Osteoblast (primary cell): ENCODE measurements around the gene JADE3. TPM values are rescaled to one million over a fixed set of nuclear protein-coding genes. Genes with fewer than 3 reads are reported as not detected.
A peak's percentile ranks its signal among the peaks of the same experiment; 100 is the strongest.

ENCODE experiments used
- DNase-seq: peaks from one replicate; pipeline ENCODE4 v3.0.0; 2011; ENCODE audit warnings: low spot score, mixed read lengths; ENCODE audit not compliant: insufficient read length; ENCODE audit errors: missing footprints
- H2AFZ ChIP-seq: 2 replicates; pipeline ENCODE4 v1.6.0; 2011; ENCODE audit warnings: mild to moderate bottlenecking, low read length
- H3K27ac ChIP-seq: 2 replicates; pipeline ENCODE4 v1.5.1; 2011; ENCODE audit warnings: mild to moderate bottlenecking, low read depth, low read length, moderate library complexity
- H3K27me3 ChIP-seq: 2 replicates; pipeline ENCODE4 v1.6.0; 2012; ENCODE audit warnings: mild to moderate bottlenecking, control low read depth, inconsistent platforms, low read length, moderate library complexity; ENCODE audit not compliant: insufficient read depth
- H3K36me3 ChIP-seq: 2 replicates; pipeline ENCODE4 v1.5.1; 2011; ENCODE audit warnings: mild to moderate bottlenecking, low read length, control low read depth, moderate library complexity; ENCODE audit not compliant: insufficient read depth
- H3K4me1 ChIP-seq: 2 replicates; pipeline ENCODE4 v1.5.1; 2011; ENCODE audit warnings: mild to moderate bottlenecking, low read length, control low read depth, moderate library complexity; ENCODE audit not compliant: insufficient read depth
- H3K4me2 ChIP-seq: 2 replicates; pipeline ENCODE4 v1.6.0; 2011; ENCODE audit warnings: mild to moderate bottlenecking, low read length; ENCODE audit not compliant: insufficient read depth
- H3K4me3 ChIP-seq: fragments of 200-600 bp; sonication (generic); 3 replicates; pipeline ENCODE4 v1.5.1; 2012; ENCODE audit warnings: mild to moderate bottlenecking, low read length, inconsistent platforms; ENCODE audit not compliant: insufficient read depth
- H3K79me2 ChIP-seq: 2 replicates; pipeline ENCODE4 v1.6.0; 2012; ENCODE audit warnings: mild to moderate bottlenecking, low read length, control low read depth, inconsistent platforms; ENCODE audit not compliant: insufficient read depth
- H3K9me3 ChIP-seq: 2 replicates; pipeline ENCODE4 v1.5.1; 2011; ENCODE audit warnings: low read depth, low read length, control low read depth
- H4K20me1 ChIP-seq: 2 replicates; pipeline ENCODE4 v1.6.0; 2012; ENCODE audit warnings: mild to moderate bottlenecking, low read length, control low read depth; ENCODE audit not compliant: insufficient read depth
- CTCF ChIP-seq: IDR thresholded peaks from 2 replicates; pipeline ENCODE4 v1.5.1; 2011; ENCODE audit warnings: mild to moderate bottlenecking, low read depth, low read length, moderate library complexity; ENCODE audit errors: extremely low read depth
- total RNA-seq: library from RNA; depleted of rRNA; stranded (reverse); fragments of >200 nt; gene quantifications from 2 replicates; pipeline ENCODE4 v1.2.3, GENCODE V29; 2012

JADE3 gene
- total RNA-seq, 1 donor: 4.7 TPM

GRCh38 chrX:47030339-47030738, 118.1 kb downstream of the JADE3 start:
- H3K36me3 ChIP-seq: no peaks in the 10 kb centered on the region
- TF ChIP-seq CTCF: peak; percentile 68
- peak; percentile 32 for DNase-seq

GRCh38 chrX:47047989-47048388, 135.8 kb downstream of the JADE3 start:
- H4K20me1 ChIP-seq: no peaks in the 10 kb centered on the region
- TF ChIP-seq CTCF: no peak

More at GRCh38 chrX:47030339-47030738, 118.1 kb downstream of the JADE3 start:
- Histone ChIP-seq H3K27ac (no peak overlapping the region), H3K9me3 (no peaks in the 10 kb centered on the region), H3K27me3 (peaks cover 24% of the 10 kb centered on the region), H4K20me1 (no peaks in the 10 kb centered on the region), H3K4me1 (no peaks in the 10 kb centered on the region), H3K4me3 (no peak overlapping the region), H3K79me2 (no peaks in the 10 kb centered on the region), H3K4me2 (no peak overlapping the region), H2AFZ (no peak overlapping the region)

GRCh38 chrX:47059142-47059874, 147.1 kb downstream of the JADE3 start:
- Histone ChIP-seq H3K4me2 (no peak overlapping the region), H3K27me3 (peaks cover 29% of the 10 kb centered on the region), H2AFZ (no peak overlapping the region), H3K9me3 (no peaks in the 10 kb centered on the region), H3K4me1 (no peaks in the 10 kb centered on the region), H3K4me3 (no peak overlapping the region), H4K20me1 (no peaks in the 10 kb centered on the region), H3K27ac (no peak overlapping the region), H3K36me3 (no peaks in the 10 kb centered on the region), H3K79me2 (no peaks in the 10 kb centered on the region)
- no peak for DNase-seq
- TF ChIP-seq CTCF: no peak

More at GRCh38 chrX:47047989-47048388, 135.8 kb downstream of the JADE3 start:
- Histone ChIP-seq H3K27me3 (no peaks in the 10 kb centered on the region), H3K4me2 (no peak overlapping the region), H3K79me2 (no peaks in the 10 kb centered on the region), H2AFZ (no peak overlapping the region), H3K4me3 (no peak overlapping the region), H3K4me1 (no peaks in the 10 kb centered on the region), H3K9me3 (no peaks in the 10 kb centered on the region), H3K36me3 (no peaks in the 10 kb centered on the region), H3K27ac (no peak overlapping the region)
- no peak for DNase-seq

- no peaks in the 10 kb centered on the region for H4K20me1 ChIP-seq
- no peak overlapping the region for H3K4me2 ChIP-seq
- H3K27me3 ChIP-seq: peaks cover 25% of the 10 kb centered on the region
- no peak for DNase-seq
- no peak overlapping the region for H3K4me3 ChIP-seq
- TF ChIP-seq CTCF: no peak
- no peaks in the 10 kb centered on the region for H3K9me3 ChIP-seq
- H3K79me2 ChIP-seq: no peaks in the 10 kb centered on the region
- H3K27ac ChIP-seq: no peak overlapping the region
- H2AFZ ChIP-seq: no peak overlapping the region
- no peaks in the 10 kb centered on the region for H3K4me1 ChIP-seq
- H3K36me3 ChIP-seq: no peaks in the 10 kb centered on the region
Observed at GRCh38 chrX:47060708-47061107, 148.5 kb downstream of the JADE3 start.
